ENCODE results near the gene CARD16.

Gene CARD16

DNA sequence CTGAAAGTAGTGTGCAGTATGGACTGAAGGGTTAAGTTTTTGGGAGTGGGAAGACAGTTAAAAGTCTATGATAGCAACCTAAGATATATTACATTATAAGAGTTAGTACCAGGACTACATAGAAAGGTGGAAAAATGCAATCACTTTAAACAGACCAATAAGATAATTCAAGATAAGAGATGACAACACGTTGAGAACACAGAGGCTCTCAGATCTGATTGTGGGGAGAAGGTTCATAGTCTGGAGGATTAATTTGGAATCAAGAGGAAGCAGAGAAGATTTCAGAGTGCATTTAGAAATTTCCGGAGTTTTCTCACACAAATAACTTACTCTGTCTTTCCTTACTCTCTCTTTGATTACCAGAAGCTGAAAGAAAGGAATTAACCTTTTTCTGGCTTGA lies 22.6 kb downstream of the CARD16 start:
- DNase-seq = no peak
- Histone ChIP-seq H3K27ac (no peak overlapping the region), H3K27me3 (ENCODE audit: insufficient read depth, low read depth, severe bottlenecking) (no peaks in the 10 kb centered on the region), H3K36me3 (no peaks in the 10 kb centered on the region), H3K9me3 (ENCODE audit: severe bottlenecking) (no peaks in the 10 kb centered on the region), H3K4me3 (ENCODE audit: low read depth, low read length) (no peak overlapping the region)
- TF ChIP-seq, protein P1, sequence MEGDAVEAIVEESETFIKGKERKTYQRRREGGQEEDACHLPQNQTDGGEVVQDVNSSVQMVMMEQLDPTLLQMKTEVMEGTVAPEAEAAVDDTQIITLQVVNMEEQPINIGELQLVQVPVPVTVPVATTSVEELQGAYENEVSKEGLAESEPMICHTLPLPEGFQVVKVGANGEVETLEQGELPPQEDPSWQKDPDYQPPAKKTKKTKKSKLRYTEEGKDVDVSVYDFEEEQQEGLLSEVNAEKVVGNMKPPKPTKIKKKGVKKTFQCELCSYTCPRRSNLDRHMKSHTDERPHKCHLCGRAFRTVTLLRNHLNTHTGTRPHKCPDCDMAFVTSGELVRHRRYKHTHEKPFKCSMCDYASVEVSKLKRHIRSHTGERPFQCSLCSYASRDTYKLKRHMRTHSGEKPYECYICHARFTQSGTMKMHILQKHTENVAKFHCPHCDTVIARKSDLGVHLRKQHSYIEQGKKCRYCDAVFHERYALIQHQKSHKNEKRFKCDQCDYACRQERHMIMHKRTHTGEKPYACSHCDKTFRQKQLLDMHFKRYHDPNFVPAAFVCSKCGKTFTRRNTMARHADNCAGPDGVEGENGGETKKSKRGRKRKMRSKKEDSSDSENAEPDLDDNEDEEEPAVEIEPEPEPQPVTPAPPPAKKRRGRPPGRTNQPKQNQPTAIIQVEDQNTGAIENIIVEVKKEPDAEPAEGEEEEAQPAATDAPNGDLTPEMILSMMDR (IDR thresholded peaks at IDR 0.05; ENCODE audit: low read depth, low read length) = no peak

- Histone ChIP-seq H3K36me3 (no peaks in the 10 kb centered on the region), H3K4me3 (ENCODE audit: low read depth, low read length) (no peak overlapping the region), H3K27ac (no peak overlapping the region), H3K27me3 (ENCODE audit: insufficient read depth, low read depth, severe bottlenecking) (no peaks in the 10 kb centered on the region), H3K9me3 (ENCODE audit: severe bottlenecking) (no peaks in the 10 kb centered on the region)
- TF ChIP-seq, protein P1 (IDR thresholded peaks at IDR 0.05; ENCODE audit: low read depth, low read length) = no peak
- no peak for DNase-seq
Observed at GRCh38 chr11:105007463-105007862, 37.7 kb downstream of the CARD16 start.

DNA sequence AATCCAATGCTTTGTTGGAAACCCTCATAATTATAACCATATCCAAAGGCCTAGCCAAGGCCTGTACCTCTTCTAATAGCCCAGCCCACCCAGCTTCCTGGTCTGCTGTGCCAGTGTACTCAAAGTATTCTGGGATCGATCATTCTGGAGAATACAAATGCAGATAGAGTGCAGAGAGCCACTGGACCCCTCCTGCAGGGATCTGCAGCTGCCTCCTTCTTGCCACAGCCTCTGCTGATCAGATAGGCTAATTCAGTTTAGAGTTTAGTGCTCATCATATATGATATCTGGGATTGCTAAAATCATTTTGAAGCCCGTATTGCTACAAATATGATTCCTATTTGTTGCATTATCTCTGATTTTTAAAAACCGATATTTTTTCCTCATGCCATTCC lies 39.7 kb downstream of the CARD16 start:
- H3K36me3 ChIP-seq = no peaks in the 10 kb centered on the region
- H3K27me3 ChIP-seq (ENCODE audit: insufficient read depth, low read depth, severe bottlenecking) = no peaks in the 10 kb centered on the region
- TF ChIP-seq, protein P1 (IDR thresholded peaks at IDR 0.05; ENCODE audit: low read depth, low read length) = no peak
- H3K4me3 ChIP-seq (ENCODE audit: low read depth, low read length) = no peak overlapping the region
- H3K9me3 ChIP-seq (ENCODE audit: severe bottlenecking) = no peaks in the 10 kb centered on the region
- DNase-seq = no peak
- no peak overlapping the region for H3K27ac ChIP-seq

DNA sequence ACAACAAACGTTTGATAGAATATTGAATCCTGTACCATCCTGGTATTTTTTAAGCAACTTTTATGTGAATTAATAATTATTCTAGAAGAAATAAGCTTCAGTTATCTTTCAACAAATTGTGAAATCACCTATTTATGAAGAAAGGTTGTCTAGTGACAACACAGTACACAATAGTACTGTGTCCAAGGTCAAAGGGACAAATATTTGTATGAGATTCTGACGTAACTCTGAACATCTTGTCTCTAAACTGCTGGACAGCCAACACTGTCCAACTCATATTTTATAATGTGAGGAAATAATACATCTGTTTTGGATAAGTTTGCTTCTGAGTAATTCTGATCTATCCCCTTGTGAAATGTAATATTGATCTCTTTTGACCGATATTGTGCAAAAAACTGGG lies 41.1 kb downstream of the CARD16 start:
- TF ChIP-seq, protein P1 (IDR thresholded peaks at IDR 0.05; ENCODE audit: low read depth, low read length) = no peak
- Histone ChIP-seq H3K27ac (no peak overlapping the region), H3K27me3 (ENCODE audit: insufficient read depth, low read depth, severe bottlenecking) (no peaks in the 10 kb centered on the region), H3K4me3 (ENCODE audit: low read depth, low read length) (no peak overlapping the region), H3K9me3 (ENCODE audit: severe bottlenecking) (no peaks in the 10 kb centered on the region), H3K36me3 (no peaks in the 10 kb centered on the region)
- DNase-seq = no peak

- H3K4me3 ChIP-seq (ENCODE audit: low read depth, low read length) = no peak overlapping the region
- no peak overlapping the region for H3K27ac ChIP-seq
- DNase-seq = no peak
- H3K27me3 ChIP-seq (ENCODE audit: insufficient read depth, low read depth, severe bottlenecking) = no peaks in the 10 kb centered on the region
- TF ChIP-seq, protein P1 (IDR thresholded peaks at IDR 0.05; ENCODE audit: low read depth, low read length) = no peak
- H3K36me3 ChIP-seq = no peaks in the 10 kb centered on the region
- no peaks in the 10 kb centered on the region for H3K9me3 ChIP-seq (ENCODE audit: severe bottlenecking)
Observed at GRCh38 chr11:105003151-105003550, 42.0 kb downstream of the CARD16 start.

- DNase-seq = peak; percentile 12
- Histone ChIP-seq H3K27ac (no peak overlapping the region), H3K27me3 (ENCODE audit: insufficient read depth, low read depth, severe bottlenecking) (no peaks in the 10 kb centered on the region), H3K9me3 (ENCODE audit: severe bottlenecking) (no peaks in the 10 kb centered on the region), H3K4me3 (ENCODE audit: low read depth, low read length) (no peak overlapping the region), H3K36me3 (no peaks in the 10 kb centered on the region)
- TF ChIP-seq, protein P1 (IDR thresholded peaks at IDR 0.05; ENCODE audit: low read depth, low read length) = peak; percentile 76
Observed at GRCh38 chr11:105000797-105001196, 44.3 kb downstream of the CARD16 start.

All from WERI-Rb-1 (cell line).